Activated naive CD8-positive, alpha-beta T cell treated with anti-CD3 and anti-CD28 coated beads, Interleukin-2, amount 10 ng/mL, durations not matched to agents 7 days and 5 days (primary cell): ENCODE measurements around the gene PHLDA1. TPM values are rescaled to one million over a fixed set of nuclear protein-coding genes. Genes with fewer than 3 reads are reported as not detected.

Experiments
- ATAC-seq: fragments of 150-1000 bp; cut with Tn5 transposase; one replicate; pipeline ENCODE4 v1.10.0; 2021; ENCODE audit warnings: low read depth, moderate library complexity
- POLR2A ChIA-PET: fragments of 350-600 bp; sonication (Branson Sonifier 250); formaldehyde crosslinking; loops from one replicate; lab custom pipeline; 2021; ENCODE audit warnings: antibody characterized with exemption; lab: Charles Lee
- DNase-seq: peaks from one replicate; pipeline ENCODE4 v3.0.0; 2021
- H3K27ac Mint-ChIP-seq: one replicate; pipeline ENCODE4 v1.8.0; 2022; ENCODE audit warnings: mild to moderate bottlenecking, mixed read lengths
- H3K27me3 Mint-ChIP-seq: one replicate; pipeline ENCODE4 v1.8.0; 2022; ENCODE audit warnings: mild to moderate bottlenecking, moderate library complexity, mixed read lengths
- H3K36me3 Mint-ChIP-seq: one replicate; pipeline ENCODE4 v1.8.0; 2021; ENCODE audit warnings: mild to moderate bottlenecking, mixed read lengths
- H3K4me1 Mint-ChIP-seq: one replicate; pipeline ENCODE4 v1.8.0; 2021; ENCODE audit warnings: mixed read lengths
- H3K4me3 Mint-ChIP-seq: one replicate; pipeline ENCODE4 v1.8.0; 2022; ENCODE audit warnings: mild to moderate bottlenecking, moderate library complexity, mixed read lengths
- H3K9me3 Mint-ChIP-seq: one replicate; pipeline ENCODE4 v1.8.0; 2021; ENCODE audit warnings: mixed read lengths
- total RNA-seq, 2 experiments: library from RNA; stranded (reverse); gene quantifications; one replicate each; pipeline ENCODE4 v1.2.3, GENCODE V29; 2021

Gene PHLDA1
- total RNA-seq, result 1 to 10 TPM; 5.2 to 5.8 TPM

GRCh38 chr12:76031414-76032042 lies at the start of gene PHLDA1:
TSS of gene PHLDA1 (minus strand) at chr12:76031776.
- Mint-ChIP-seq H3K27ac (peak within 1 kb of the TSS; percentile 93), H3K4me3 (peak within 1 kb of the TSS; percentile 92), H3K27me3 (peaks cover 9% of the 10 kb centered on the region), H3K4me1 (peaks cover 29% of the 10 kb centered on the region), H3K36me3 (peaks cover 7% of the 10 kb centered on the region), H3K9me3 (no peaks in the 10 kb centered on the region)
- POLR2A ChIA-PET, result interaction anchor here (0.8 to 3.6 kb wide), 20 partner anchors 9 to 551 kb away, joined by 3 to 44 read pairs (median 5); partner anchors contain the start of genes GLIPR1 and KRR1
- ATAC-seq (peak; percentile 84), DNase-seq (peak; percentile 91)

- H3K27ac Mint-ChIP-seq, result no peak overlapping the region
- POLR2A ChIA-PET, result interaction anchor here (0.6 kb wide), 1 partner anchor 415 kb away, joined by 3 read pairs; no protein-coding TSS in a partner anchor
- H3K9me3 Mint-ChIP-seq, result no peaks in the 10 kb centered on the region
- H3K36me3 Mint-ChIP-seq, result peaks cover 27% of the 10 kb centered on the region
- no peak for ATAC-seq
- DNase-seq, result no peak
- H3K27me3 Mint-ChIP-seq, result no peaks in the 10 kb centered on the region
- H3K4me1 Mint-ChIP-seq, result peaks cover 46% of the 10 kb centered on the region
- H3K4me3 Mint-ChIP-seq, result no peak overlapping the region
These were observed 49.3 kb upstream of the PHLDA1 start for GRCh38 chr12:76080729-76081415.

- H3K4me1 Mint-ChIP-seq, result peaks cover 44% of the 10 kb centered on the region
- POLR2A ChIA-PET, result no interaction called here
- H3K27me3 Mint-ChIP-seq, result no peaks in the 10 kb centered on the region
- H3K27ac Mint-ChIP-seq, result no peak overlapping the region
- DNase-seq (no peak), ATAC-seq (no peak)
- H3K4me3 Mint-ChIP-seq, result no peak overlapping the region
- no peaks in the 10 kb centered on the region for H3K9me3 Mint-ChIP-seq
- peaks cover 27% of the 10 kb centered on the region for H3K36me3 Mint-ChIP-seq
These were observed 48.6 kb upstream of the PHLDA1 start for GRCh38 chr12:76080017-76080728.

- H3K4me1 Mint-ChIP-seq, result peaks cover 50% of the 10 kb centered on the region
- no peak for DNase-seq
These were observed 47.2 kb upstream of the PHLDA1 start for GRCh38 chr12:76078748-76079147.

GRCh38 chr12:76075448-76075847 lies 43.9 kb upstream of the PHLDA1 start:
- no peaks in the 10 kb centered on the region for H3K9me3 Mint-ChIP-seq
- no peak for DNase-seq
- H3K27ac Mint-ChIP-seq, result no peak overlapping the region
- no peak for ATAC-seq
- H3K4me1 Mint-ChIP-seq, result peaks cover 49% of the 10 kb centered on the region
- H3K27me3 Mint-ChIP-seq, result no peaks in the 10 kb centered on the region
- POLR2A ChIA-PET, result interaction anchor here (1.8 kb wide), 1 partner anchor 9 kb away, joined by 5 read pairs; the partner anchor contains the start of gene NAP1L1
- no peak overlapping the region for H3K4me3 Mint-ChIP-seq
- peaks cover 47% of the 10 kb centered on the region for H3K36me3 Mint-ChIP-seq

More at GRCh38 chr12:76078748-76079147, 47.2 kb upstream of the PHLDA1 start:
- Mint-ChIP-seq H3K9me3 (no peaks in the 10 kb centered on the region), H3K4me3 (no peak overlapping the region), H3K27me3 (no peaks in the 10 kb centered on the region), H3K27ac (no peak overlapping the region), H3K36me3 (peaks cover 28% of the 10 kb centered on the region)
- POLR2A ChIA-PET, result interaction anchor here (0.9 kb wide), 1 partner anchor 27 kb away, joined by 3 read pairs; no protein-coding TSS in a partner anchor
- ATAC-seq, result no peak

GRCh38 chr12:76074701-76075336 lies 43.2 kb upstream of the PHLDA1 start:
- H3K27me3 Mint-ChIP-seq, result no peaks in the 10 kb centered on the region
- DNase-seq (no peak), ATAC-seq (peak; percentile 47)
- peaks cover 49% of the 10 kb centered on the region for H3K4me1 Mint-ChIP-seq
- no peak overlapping the region for H3K27ac Mint-ChIP-seq
- POLR2A ChIA-PET, result interaction anchor here (1.8 kb wide), 1 partner anchor 9 kb away, joined by 5 read pairs; the partner anchor contains the start of gene NAP1L1
- no peak overlapping the region for H3K4me3 Mint-ChIP-seq
- H3K9me3 Mint-ChIP-seq, result no peaks in the 10 kb centered on the region
- peaks cover 48% of the 10 kb centered on the region for H3K36me3 Mint-ChIP-seq

- Mint-ChIP-seq H3K4me1 (peaks cover 42% of the 10 kb centered on the region), H3K27ac (no peak overlapping the region), H3K36me3 (peaks cover 47% of the 10 kb centered on the region), H3K27me3 (no peaks in the 10 kb centered on the region), H3K4me3 (no peak overlapping the region), H3K9me3 (no peaks in the 10 kb centered on the region)
- ATAC-seq, result no peak
- POLR2A ChIA-PET, result no interaction called here
- no peak for DNase-seq
These were observed 42.0 kb upstream of the PHLDA1 start for GRCh38 chr12:76073561-76073960.

- H3K9me3 Mint-ChIP-seq, result no peaks in the 10 kb centered on the region
- ATAC-seq (no peak), DNase-seq (no peak)
- H3K27ac Mint-ChIP-seq, result no peak overlapping the region
- POLR2A ChIA-PET, result interaction anchor here (0.7 kb wide), 1 partner anchor 9 kb away, joined by 4 read pairs; no protein-coding TSS in a partner anchor
- no peaks in the 10 kb centered on the region for H3K27me3 Mint-ChIP-seq
- H3K36me3 Mint-ChIP-seq, result peaks cover 52% of the 10 kb centered on the region
- H3K4me3 Mint-ChIP-seq, result no peak overlapping the region
- peaks cover 43% of the 10 kb centered on the region for H3K4me1 Mint-ChIP-seq
These were observed 41.0 kb upstream of the PHLDA1 start for GRCh38 chr12:76072568-76072967.

GRCh38 chr12:76069339-76069738 lies 37.8 kb upstream of the PHLDA1 start:
- Mint-ChIP-seq H3K9me3 (peaks cover 11% of the 10 kb centered on the region), H3K4me1 (peaks cover 27% of the 10 kb centered on the region), H3K27me3 (no peaks in the 10 kb centered on the region), H3K4me3 (no peak overlapping the region), H3K36me3 (peaks cover 77% of the 10 kb centered on the region), H3K27ac (no peak overlapping the region)
- POLR2A ChIA-PET, result interaction anchor here (1.0 kb wide), 1 partner anchor 15 kb away, joined by 3 read pairs; the partner anchor contains the start of gene NAP1L1
- ATAC-seq (no peak), DNase-seq (no peak)

- ATAC-seq (no peak), DNase-seq (no peak)
- Mint-ChIP-seq H3K4me1 (peaks cover 16% of the 10 kb centered on the region), H3K9me3 (peaks cover 13% of the 10 kb centered on the region), H3K27me3 (no peaks in the 10 kb centered on the region), H3K36me3 (peaks cover 78% of the 10 kb centered on the region), H3K4me3 (no peak overlapping the region), H3K27ac (no peak overlapping the region)
- POLR2A ChIA-PET, result no interaction called here
These were observed 34.3 kb upstream of the PHLDA1 start for GRCh38 chr12:76065917-76066316.

GRCh38 chr12:76064904-76065303 lies 33.3 kb upstream of the PHLDA1 start:
- Mint-ChIP-seq H3K4me1 (peaks cover 17% of the 10 kb centered on the region), H3K27ac (no peak overlapping the region), H3K4me3 (no peak overlapping the region), H3K27me3 (no peaks in the 10 kb centered on the region), H3K36me3 (peaks cover 74% of the 10 kb centered on the region), H3K9me3 (peaks cover 13% of the 10 kb centered on the region)
- POLR2A ChIA-PET, result no interaction called here
- no peak for DNase-seq
- ATAC-seq, result no peak

GRCh38 chr12:76060111-76060510 lies 28.5 kb upstream of the PHLDA1 start:
- no peak for DNase-seq
- Mint-ChIP-seq H3K9me3 (peaks cover 6% of the 10 kb centered on the region), H3K27me3 (no peaks in the 10 kb centered on the region), H3K36me3 (peaks cover 50% of the 10 kb centered on the region), H3K4me3 (no peak overlapping the region), H3K27ac (no peak overlapping the region), H3K4me1 (peaks cover 11% of the 10 kb centered on the region)
- POLR2A ChIA-PET, result no interaction called here
- no peak for ATAC-seq

GRCh38 chr12:76057326-76057725 lies 25.8 kb upstream of the PHLDA1 start:
- DNase-seq, result no peak
- no peaks in the 10 kb centered on the region for H3K9me3 Mint-ChIP-seq
- POLR2A ChIA-PET, result no interaction called here
- H3K36me3 Mint-ChIP-seq, result peaks cover 30% of the 10 kb centered on the region
- no peak overlapping the region for H3K27ac Mint-ChIP-seq
- peaks cover 11% of the 10 kb centered on the region for H3K4me1 Mint-ChIP-seq
- no peaks in the 10 kb centered on the region for H3K27me3 Mint-ChIP-seq
- ATAC-seq, result no peak
- no peak overlapping the region for H3K4me3 Mint-ChIP-seq
